Ovary (tissue), 3 donors: ENCODE measurements around the gene FRMD3.

Source experiments
- CTCF ChIP-seq, 3 donors: fragments of 450-650 bp in 2 of 3; fragments of 200-600 bp in 1 of 3; IDR thresholded peaks; one replicate each; pipeline versions ENCODE4 v1.5.1 to v1.8.0; 2016 to 2022; ENCODE audit warnings: antibody characterized with exemption in 3 of 3, mild to moderate bottlenecking in 1 of 3
- POLR2A ChIP-seq: fragments of 450-650 bp; IDR thresholded peaks from one replicate; pipeline ENCODE4 v1.6.1; 2017; ENCODE audit warnings: antibody characterized with exemption, mild to moderate bottlenecking, moderate library complexity
- donor health status: DM: no; HTN: no; CAD: no.

GRCh38 chr9:83322438-83322837 lies 215.8 kb downstream of the FRMD3 start:
- TF ChIP-seq CTCF (IDR thresholded peaks at IDR 0.05), result no peak
- no peak for TF ChIP-seq POLR2A
